HCT116 (cell line): Measurements from ENCODE around the gene CDX1. TPM values are rescaled to one million over a fixed set of nuclear protein-coding genes. Genes with fewer than 3 reads are reported as not detected.

Source experiments
- ATAC-seq: fragments of 200-7000 bp; cut with Tn5 transposase; 2 replicates; pipeline ENCODE4 v1.9.1; 2020; ENCODE audit warnings: mild to moderate bottlenecking, moderate library complexity
- BruUV-seq: library from RNA; stranded (reverse); fragments of 400-500 nt; replicated peaks from 2 replicates; lab custom pipeline; 2021; lab: Mats Ljungman, UMichigan
- CTCF ChIA-PET: fragments of 300-600 bp; sonication (Branson Sonifier 250); formaldehyde crosslinking; loops from one replicate; lab custom pipeline; 2021; ENCODE audit warnings: antibody characterized with exemption; lab: Charles Lee
- POLR2A ChIA-PET: fragments of 300-600, 350-600 bp; sonication (Branson Sonifier 250); formaldehyde crosslinking; loops from one replicate; lab custom pipeline; 2021; ENCODE audit warnings: antibody characterized with exemption; lab: Charles Lee
- RAD21 ChIA-PET, 2 experiments: fragments of 300-600 bp; sonication (Branson Sonifier 250); formaldehyde crosslinking; loops; one replicate each; lab custom pipeline; 2023; ENCODE audit warnings: low total read pairs in 2 of 2; ENCODE audit not compliant: uncharacterized antibody in 2 of 2, unreplicated experiment in 2 of 2, low non-redundant PET in 1 of 2; lab: Charles Lee
- DNase-seq: peaks from one replicate; pipeline ENCODE4 v3.0.0-alpha.2; 2010; ENCODE audit warnings: low read depth, low spot score
- H2AFZ ChIP-seq: fragments of 200-600 bp; shearing (Covaris generic), sonication (generic); 2 replicates; pipeline ENCODE4 v1.6.1; 2017; ENCODE audit warnings: low read depth, mixed run types, mixed read lengths, antibody characterized with exemption, low read length; ENCODE audit not compliant: poor library complexity, severe bottlenecking
- H3K27ac ChIP-seq: 2 replicates; pipeline ENCODE4 v1.5.1; 2012; ENCODE audit warnings: low read depth, low read length
- H3K27me3 ChIP-seq: fragments of 200-600 bp; sonication (generic); 2 replicates; pipeline ENCODE4 v1.6.1; 2016; ENCODE audit warnings: mixed run types, low read length, mixed read lengths; ENCODE audit not compliant: insufficient read depth
- H3K36me3 ChIP-seq, 2 experiments: fragments of 200-500 bp in 1 of 2; fragments of 200-600 bp in 1 of 2; sonication (Bioruptor generic) in 1 of 2; sonication (generic) in 1 of 2; 2 replicates each; pipeline versions ENCODE4 v1.5.1 to v1.6.1; 2014 to 2016; ENCODE audit warnings: low read length in 2 of 2, inconsistent platforms in 1 of 2, mixed read lengths in 1 of 2, mixed run types in 1 of 2; ENCODE audit not compliant: insufficient read depth in 2 of 2, control insufficient read depth in 1 of 2
- H3K4me1 ChIP-seq, 2 experiments: fragments of 200-600 bp in 1 of 2; sonication (generic) in 1 of 2; 2 replicates each; pipeline versions ENCODE4 v1.5.1 to v1.6.1; 2012 to 2017; ENCODE audit warnings: low read length in 2 of 2, inconsistent platforms in 1 of 2, mild to moderate bottlenecking in 1 of 2, mixed read lengths in 1 of 2, mixed run types in 1 of 2, moderate library complexity in 1 of 2; ENCODE audit not compliant: insufficient read depth in 2 of 2, control insufficient read depth in 1 of 2
- H3K4me2 ChIP-seq: fragments of 200-600 bp; sonication (generic); 2 replicates; pipeline ENCODE4 v1.6.1; 2017; ENCODE audit warnings: mixed run types, low read length, mixed read lengths
- H3K4me3 ChIP-seq, 2 experiments: fragments of 200-600 bp in 1 of 2; sonication (generic) in 1 of 2; replicated peaks in 1 of 2; 2 replicates each; pipeline ENCODE4 v1.5.1; 2011 to 2016; ENCODE audit warnings: low read length in 2 of 2, control low read depth in 1 of 2, low read depth in 1 of 2, mild to moderate bottlenecking in 1 of 2, mixed read lengths in 1 of 2, mixed run types in 1 of 2
- H3K79me2 ChIP-seq: fragments of 200-600 bp; sonication (generic); 2 replicates; pipeline ENCODE4 v1.6.1; 2017; ENCODE audit warnings: mild to moderate bottlenecking, mixed run types, low read length, moderate library complexity, mixed read lengths; ENCODE audit not compliant: insufficient read depth
- H3K9ac ChIP-seq: fragments of 200-600 bp; sonication (generic); 2 replicates; pipeline ENCODE4 v1.6.1; 2016; ENCODE audit warnings: low read length, mixed read lengths
- H3K9me2 ChIP-seq: fragments of 200-600 bp; sonication (generic), shearing (Covaris generic); 2 replicates; pipeline ENCODE4 v1.6.1; 2017; ENCODE audit warnings: mixed run types, mild to moderate bottlenecking, moderate library complexity; ENCODE audit not compliant: insufficient read depth
- H3K9me3 ChIP-seq, 2 experiments: fragments of 200-500 bp in 1 of 2; fragments of 200-600 bp in 1 of 2; sonication (Bioruptor generic) in 1 of 2; sonication (generic) in 1 of 2; 2 replicates each; pipeline ENCODE4 v1.6.1; 2014 to 2017; ENCODE audit warnings: low read length in 2 of 2, mixed read lengths in 2 of 2, inconsistent platforms in 1 of 2, low read depth in 1 of 2, mild to moderate bottlenecking in 1 of 2, mixed run types in 1 of 2, moderate library complexity in 1 of 2; ENCODE audit not compliant: control insufficient read depth in 1 of 2, insufficient read depth in 1 of 2
- H4K20me1 ChIP-seq: fragments of 200-600 bp; sonication (generic), shearing (Covaris generic); 2 replicates; pipeline ENCODE4 v1.6.1; 2017; ENCODE audit warnings: mixed run types, mild to moderate bottlenecking, moderate library complexity; ENCODE audit not compliant: insufficient read depth
- CEBPB ChIP-seq: IDR thresholded peaks from 2 replicates; pipeline ENCODE4 v1.6.1; 2012; ENCODE audit warnings: low read depth
- EGR1 ChIP-seq: IDR thresholded peaks from 2 replicates; pipeline ENCODE4 v1.6.1; 2012; ENCODE audit warnings: low read depth
- EZH2 ChIP-seq: fragments of 200-600 bp; sonication (generic); IDR thresholded peaks from 2 replicates; pipeline ENCODE4 v1.6.1; 2017; ENCODE audit warnings: antibody characterized with exemption, mixed run types
- EZH2phosphoT487 ChIP-seq: fragments of 200-600 bp; IDR thresholded peaks from 2 replicates; pipeline ENCODE4 v1.6.1; 2018; ENCODE audit warnings: antibody characterized with exemption, borderline replicate concordance
- FOSL1 ChIP-seq: IDR thresholded peaks from 2 replicates; pipeline ENCODE4 v1.6.1; 2012; ENCODE audit warnings: low read depth
- JUND ChIP-seq: IDR thresholded peaks from 2 replicates; pipeline ENCODE4 v1.6.1; 2012
- POLR2AphosphoS5 ChIP-seq: IDR thresholded peaks from 2 replicates; pipeline ENCODE4 v1.6.1; 2011; ENCODE audit warnings: mild to moderate bottlenecking, low read depth, low read length, moderate library complexity
- SIN3A ChIP-seq: IDR thresholded peaks from 2 replicates; pipeline ENCODE4 v1.6.1; 2012; ENCODE audit warnings: low read depth
- SRF ChIP-seq: IDR thresholded peaks from 2 replicates; pipeline ENCODE4 v1.6.1; 2012; ENCODE audit warnings: low read depth
- ZFX ChIP-seq: fragments of 450-650 bp; IDR thresholded peaks from 2 replicates; pipeline ENCODE4 v1.6.1; 2017
- ZNF274 ChIP-seq: fragments of 200-500 bp; sonication (Bioruptor generic); IDR thresholded peaks from 2 replicates; pipeline ENCODE4 v1.6.1; 2014; ENCODE audit warnings: mild to moderate bottlenecking, low read depth, low read length, inconsistent platforms
- intact Hi-C: fragments of 100-400 bp; cut with micrococcal nuclease; formaldehyde crosslinking; loops from 2 replicates; pipeline ENCODE4 v1.10.0; 2022
- total RNA-seq: library from RNA; stranded (reverse); gene quantifications from one replicate; pipeline ENCODE4 v1.2.1, GENCODE V29; 2021; ENCODE audit not compliant: unreplicated experiment
- TF ChIP-seq, protein P1 (sequence below): IDR thresholded peaks from 2 replicates; pipeline ENCODE4 v1.6.1; 2012
- TF ChIP-seq, protein P2 (sequence below), 3 experiments: fragments of 200-600 bp in 1 of 3; sonication (generic) in 1 of 3; IDR thresholded peaks in 2 of 3; conservative IDR thresholded peaks in 1 of 3; 2 replicates each; pipeline ENCODE4 v1.5.1; 2012 to 2017; ENCODE audit warnings: low read depth in 2 of 3, low read length in 2 of 3, antibody characterized with exemption in 1 of 3, borderline replicate concordance in 1 of 3, control low read depth in 1 of 3, mild to moderate bottlenecking in 1 of 3, mixed read lengths in 1 of 3, mixed run types in 1 of 3, moderate library complexity in 1 of 3; ENCODE audit not compliant: insufficient read depth in 1 of 3
- TF ChIP-seq, protein P3 (sequence below): IDR thresholded peaks from 2 replicates; pipeline ENCODE4 v1.6.1; 2011; ENCODE audit warnings: mild to moderate bottlenecking, low read length, moderate library complexity; ENCODE audit not compliant: insufficient replicate concordance; ENCODE audit errors: extremely low read depth
- TF ChIP-seq, protein P4 (sequence below): IDR thresholded peaks from 2 replicates; pipeline ENCODE4 v1.6.1; 2012; ENCODE audit warnings: low read depth

Gene CDX1
- total RNA-seq, 1 experiment from 2014 or later: not detected

DNA sequence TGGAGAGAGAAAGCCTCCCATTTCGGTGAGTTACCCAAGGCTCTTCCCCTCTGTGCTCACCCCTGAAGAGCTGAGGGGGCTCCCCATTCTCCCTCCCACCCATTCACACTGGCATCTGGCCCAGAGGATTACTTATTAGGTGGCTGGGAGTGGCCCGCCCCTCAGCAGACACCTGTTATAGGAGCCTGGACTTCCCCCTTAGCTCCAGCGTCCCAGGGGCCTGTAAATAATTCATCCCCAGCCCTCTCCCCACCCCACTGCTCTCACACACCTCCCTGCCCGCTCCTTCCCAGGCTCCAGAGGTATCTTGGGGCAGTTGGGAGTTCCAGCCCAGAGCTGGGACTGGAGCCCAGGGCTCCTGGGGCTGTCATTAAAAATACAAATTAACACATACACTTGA, 11.7 kb downstream of the CDX1 start:
- Histone ChIP-seq H3K4me2 (no peak overlapping the region), H3K9me3 (no peaks in the 10 kb centered on the region), H2AFZ (no peak overlapping the region), H3K36me3 (no peaks in the 10 kb centered on the region), H3K4me1 (no peaks in the 10 kb centered on the region), H3K9me2 (no peaks in the 10 kb centered on the region), H4K20me1 (no peaks in the 10 kb centered on the region), H3K27ac (no peak overlapping the region), H3K27me3 (no peaks in the 10 kb centered on the region), H3K9ac (no peak overlapping the region), H3K79me2 (no peaks in the 10 kb centered on the region), H3K4me3 (no peak overlapping the region)
- intact Hi-C loops: no loop called here
- no TSS peak for BruUV-seq
- ChIA-PET CTCF (interaction anchor here (0.9 kb wide), 1 partner anchor 40 kb away, joined by 3 read pairs; no protein-coding TSS in a partner anchor), RAD21 (no interaction called here), POLR2A (no interaction called here)
- no peak for ATAC-seq
- TF ChIP-seq CEBPB (no peak), SIN3A (no peak), SRF (no peak), EZH2 (no peak), POLR2AphosphoS5 (no peak), FOSL1 (no peak), JUND (no peak), ZNF274 (no peak), EZH2phosphoT487 (no peak), EGR1 (no peak), ZFX (no peak)
- TF ChIP-seq, protein P1, sequence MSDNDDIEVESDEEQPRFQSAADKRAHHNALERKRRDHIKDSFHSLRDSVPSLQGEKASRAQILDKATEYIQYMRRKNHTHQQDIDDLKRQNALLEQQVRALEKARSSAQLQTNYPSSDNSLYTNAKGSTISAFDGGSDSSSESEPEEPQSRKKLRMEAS: no peak
- TF ChIP-seq, protein P2, sequence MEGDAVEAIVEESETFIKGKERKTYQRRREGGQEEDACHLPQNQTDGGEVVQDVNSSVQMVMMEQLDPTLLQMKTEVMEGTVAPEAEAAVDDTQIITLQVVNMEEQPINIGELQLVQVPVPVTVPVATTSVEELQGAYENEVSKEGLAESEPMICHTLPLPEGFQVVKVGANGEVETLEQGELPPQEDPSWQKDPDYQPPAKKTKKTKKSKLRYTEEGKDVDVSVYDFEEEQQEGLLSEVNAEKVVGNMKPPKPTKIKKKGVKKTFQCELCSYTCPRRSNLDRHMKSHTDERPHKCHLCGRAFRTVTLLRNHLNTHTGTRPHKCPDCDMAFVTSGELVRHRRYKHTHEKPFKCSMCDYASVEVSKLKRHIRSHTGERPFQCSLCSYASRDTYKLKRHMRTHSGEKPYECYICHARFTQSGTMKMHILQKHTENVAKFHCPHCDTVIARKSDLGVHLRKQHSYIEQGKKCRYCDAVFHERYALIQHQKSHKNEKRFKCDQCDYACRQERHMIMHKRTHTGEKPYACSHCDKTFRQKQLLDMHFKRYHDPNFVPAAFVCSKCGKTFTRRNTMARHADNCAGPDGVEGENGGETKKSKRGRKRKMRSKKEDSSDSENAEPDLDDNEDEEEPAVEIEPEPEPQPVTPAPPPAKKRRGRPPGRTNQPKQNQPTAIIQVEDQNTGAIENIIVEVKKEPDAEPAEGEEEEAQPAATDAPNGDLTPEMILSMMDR (IDR thresholded peaks at IDR 0.05 in 2 of 3, conservative IDR thresholded peaks at IDR 0.05 in 1 of 3; ENCODE audit: borderline replicate concordance in 1 of 3, insufficient read depth in 1 of 3, low read depth in 2 of 3, low read length in 2 of 3): no peak
- TF ChIP-seq, protein P3, sequence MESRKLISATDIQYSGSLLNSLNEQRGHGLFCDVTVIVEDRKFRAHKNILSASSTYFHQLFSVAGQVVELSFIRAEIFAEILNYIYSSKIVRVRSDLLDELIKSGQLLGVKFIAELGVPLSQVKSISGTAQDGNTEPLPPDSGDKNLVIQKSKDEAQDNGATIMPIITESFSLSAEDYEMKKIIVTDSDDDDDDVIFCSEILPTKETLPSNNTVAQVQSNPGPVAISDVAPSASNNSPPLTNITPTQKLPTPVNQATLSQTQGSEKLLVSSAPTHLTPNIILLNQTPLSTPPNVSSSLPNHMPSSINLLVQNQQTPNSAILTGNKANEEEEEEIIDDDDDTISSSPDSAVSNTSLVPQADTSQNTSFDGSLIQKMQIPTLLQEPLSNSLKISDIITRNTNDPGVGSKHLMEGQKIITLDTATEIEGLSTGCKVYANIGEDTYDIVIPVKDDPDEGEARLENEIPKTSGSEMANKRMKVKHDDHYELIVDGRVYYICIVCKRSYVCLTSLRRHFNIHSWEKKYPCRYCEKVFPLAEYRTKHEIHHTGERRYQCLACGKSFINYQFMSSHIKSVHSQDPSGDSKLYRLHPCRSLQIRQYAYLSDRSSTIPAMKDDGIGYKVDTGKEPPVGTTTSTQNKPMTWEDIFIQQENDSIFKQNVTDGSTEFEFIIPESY: no peak
- TF ChIP-seq, protein P4, sequence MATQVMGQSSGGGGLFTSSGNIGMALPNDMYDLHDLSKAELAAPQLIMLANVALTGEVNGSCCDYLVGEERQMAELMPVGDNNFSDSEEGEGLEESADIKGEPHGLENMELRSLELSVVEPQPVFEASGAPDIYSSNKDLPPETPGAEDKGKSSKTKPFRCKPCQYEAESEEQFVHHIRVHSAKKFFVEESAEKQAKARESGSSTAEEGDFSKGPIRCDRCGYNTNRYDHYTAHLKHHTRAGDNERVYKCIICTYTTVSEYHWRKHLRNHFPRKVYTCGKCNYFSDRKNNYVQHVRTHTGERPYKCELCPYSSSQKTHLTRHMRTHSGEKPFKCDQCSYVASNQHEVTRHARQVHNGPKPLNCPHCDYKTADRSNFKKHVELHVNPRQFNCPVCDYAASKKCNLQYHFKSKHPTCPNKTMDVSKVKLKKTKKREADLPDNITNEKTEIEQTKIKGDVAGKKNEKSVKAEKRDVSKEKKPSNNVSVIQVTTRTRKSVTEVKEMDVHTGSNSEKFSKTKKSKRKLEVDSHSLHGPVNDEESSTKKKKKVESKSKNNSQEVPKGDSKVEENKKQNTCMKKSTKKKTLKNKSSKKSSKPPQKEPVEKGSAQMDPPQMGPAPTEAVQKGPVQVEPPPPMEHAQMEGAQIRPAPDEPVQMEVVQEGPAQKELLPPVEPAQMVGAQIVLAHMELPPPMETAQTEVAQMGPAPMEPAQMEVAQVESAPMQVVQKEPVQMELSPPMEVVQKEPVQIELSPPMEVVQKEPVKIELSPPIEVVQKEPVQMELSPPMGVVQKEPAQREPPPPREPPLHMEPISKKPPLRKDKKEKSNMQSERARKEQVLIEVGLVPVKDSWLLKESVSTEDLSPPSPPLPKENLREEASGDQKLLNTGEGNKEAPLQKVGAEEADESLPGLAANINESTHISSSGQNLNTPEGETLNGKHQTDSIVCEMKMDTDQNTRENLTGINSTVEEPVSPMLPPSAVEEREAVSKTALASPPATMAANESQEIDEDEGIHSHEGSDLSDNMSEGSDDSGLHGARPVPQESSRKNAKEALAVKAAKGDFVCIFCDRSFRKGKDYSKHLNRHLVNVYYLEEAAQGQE: no peak
- DNase-seq: no peak
